ENCODE results near the gene LRRC74B.

- TF ChIP-seq CTCF (IDR thresholded peaks at IDR 0.05) (no peak), POLR2AphosphoS5 (IDR thresholded peaks at IDR 0.05) (no peak)
Observed at GRCh38 chr22:21010426-21011113, 35.2 kb upstream of the LRRC74B start.
